ENCODE measurements around the gene RNMT. TPM values are rescaled to one million over a fixed set of nuclear protein-coding genes. Genes with fewer than 3 reads are reported as not detected.

Gene RNMT
- polyA plus RNA-seq, 1 donor from 2014 or later, result 29.8 TPM

GRCh38 chr18:13735681-13736080 lies 9.2 kb downstream of the RNMT start:
- Histone ChIP-seq H3F3A (ENCODE audit: insufficient read depth, low read length, poor library complexity, severe bottlenecking) (no peaks in the 10 kb centered on the region), H3K27me3 (ENCODE audit: insufficient read depth, low read depth, low read length) (no peaks in the 10 kb centered on the region), H3K4me2 (ENCODE audit: low read length) (no peak overlapping the region), H2AFZ (ENCODE audit: low read depth, low read length) (no peak overlapping the region), H3K36me3 (ENCODE audit: insufficient read depth, low read length) (no peaks in the 10 kb centered on the region), H3K9me2 (ENCODE audit: insufficient read depth, low read length) (no peaks in the 10 kb centered on the region), H3K4me3 (ENCODE audit: low read length) (no peak overlapping the region), H3K9me3 (ENCODE audit: low read length) (no peaks in the 10 kb centered on the region), H4K20me1 (ENCODE audit: insufficient read depth) (no peaks in the 10 kb centered on the region), H3K27ac (ENCODE audit: low read length) (no peak overlapping the region), H3K9ac (ENCODE audit: low read length) (no peak overlapping the region), H3K79me2 (replicated peaks; ENCODE audit: insufficient read depth, low read length) (peaks cover 2% of the 10 kb centered on the region)
- no peak for TF ChIP-seq MXI1 (conservative IDR thresholded peaks at IDR 0.05; ENCODE audit: poor library complexity, severe bottlenecking)
- TF ChIP-seq TAF1 (IDR thresholded peaks at IDR 0.05; ENCODE audit: low read depth), result no peak
- no peak for TF ChIP-seq CTCF (IDR thresholded peaks at IDR 0.05; ENCODE audit: poor library complexity, severe bottlenecking)
- TF ChIP-seq SMC3 (conservative IDR thresholded peaks at IDR 0.05; ENCODE audit: poor library complexity), result no peak
- TF ChIP-seq EP300 (conservative IDR thresholded peaks at IDR 0.05; ENCODE audit: poor library complexity, severe bottlenecking), result no peak
- no peak for TF ChIP-seq RAD21 (conservative IDR thresholded peaks at IDR 0.05)
- TF ChIP-seq EZH2 (IDR thresholded peaks at IDR 0.05; ENCODE audit: borderline replicate concordance, insufficient read depth, low read length, poor library complexity, severe bottlenecking), result no peak
- no peak for TF ChIP-seq REST (IDR thresholded peaks at IDR 0.05; ENCODE audit: borderline replicate concordance)
- no peak for TF ChIP-seq POLR2AphosphoS5 (IDR thresholded peaks at IDR 0.05)

DNA sequence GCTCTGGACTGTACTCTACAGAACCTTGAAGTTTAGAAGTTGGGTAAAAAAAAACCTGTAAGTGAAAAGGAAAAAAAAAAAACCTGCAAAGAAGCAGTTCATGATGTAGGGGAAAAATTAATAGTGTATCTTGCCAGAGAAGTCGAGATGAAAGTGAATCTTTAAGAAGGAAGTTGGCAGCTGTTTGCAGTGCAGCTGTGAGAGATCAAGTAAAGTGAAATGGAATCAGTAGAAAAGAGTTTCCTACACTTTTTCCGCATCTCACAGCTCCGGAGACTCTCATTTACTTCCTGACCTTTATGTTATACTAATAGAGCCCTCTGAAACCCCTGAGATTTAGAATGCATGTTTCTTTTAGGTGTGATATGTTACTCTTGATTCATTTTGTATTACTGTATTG lies 19.2 kb downstream of the RNMT start:
- H4K20me1 ChIP-seq (ENCODE audit: insufficient read depth), result no peaks in the 10 kb centered on the region
- no peaks in the 10 kb centered on the region for H3K27me3 ChIP-seq (ENCODE audit: insufficient read depth, low read depth, low read length)
- no peak overlapping the region for H3K4me3 ChIP-seq (ENCODE audit: low read length)
- no peak overlapping the region for H3K27ac ChIP-seq (ENCODE audit: low read length)
- no peak overlapping the region for H3K4me2 ChIP-seq (ENCODE audit: low read length)
- H3F3A ChIP-seq (ENCODE audit: insufficient read depth, low read length, poor library complexity, severe bottlenecking), result no peaks in the 10 kb centered on the region
- no peak overlapping the region for H2AFZ ChIP-seq (ENCODE audit: low read depth, low read length)
- no peaks in the 10 kb centered on the region for H3K9me2 ChIP-seq (ENCODE audit: insufficient read depth, low read length)
- H3K9me3 ChIP-seq (ENCODE audit: low read length), result no peaks in the 10 kb centered on the region
- H3K79me2 ChIP-seq (replicated peaks; ENCODE audit: insufficient read depth, low read length), result no peaks in the 10 kb centered on the region
- H3K36me3 ChIP-seq (ENCODE audit: insufficient read depth, low read length), result peaks cover 8% of the 10 kb centered on the region
- no peak overlapping the region for H3K9ac ChIP-seq (ENCODE audit: low read length)
- TF ChIP-seq RAD21 (conservative IDR thresholded peaks at IDR 0.05) (no peak), EZH2 (IDR thresholded peaks at IDR 0.05; ENCODE audit: borderline replicate concordance, insufficient read depth, low read length, poor library complexity, severe bottlenecking) (no peak)

DNA sequence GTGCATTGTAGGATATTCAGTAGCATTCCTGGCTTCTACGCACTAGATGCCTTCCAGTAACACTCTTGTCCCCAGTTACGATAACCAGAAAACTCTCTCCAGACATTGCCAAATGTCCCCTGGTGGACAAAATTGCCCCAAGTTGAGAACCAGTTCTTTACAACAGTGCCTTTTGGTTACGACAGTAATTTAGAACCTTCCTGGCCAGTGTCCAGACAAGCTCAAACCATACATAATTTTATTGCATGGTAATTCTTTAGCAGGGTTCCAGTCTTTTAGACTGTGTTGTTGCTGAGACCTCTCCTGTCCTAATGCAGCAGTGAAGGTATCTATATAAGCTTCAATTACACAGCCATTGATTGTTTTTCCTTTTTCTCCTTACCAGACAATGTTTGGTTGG lies 20.2 kb downstream of the RNMT start:
- Histone ChIP-seq H3K27me3 (ENCODE audit: insufficient read depth, low read depth, low read length) (no peaks in the 10 kb centered on the region), H3K36me3 (ENCODE audit: insufficient read depth, low read length) (peaks cover 8% of the 10 kb centered on the region), H2AFZ (ENCODE audit: low read depth, low read length) (no peak overlapping the region), H4K20me1 (ENCODE audit: insufficient read depth) (no peaks in the 10 kb centered on the region), H3K4me3 (ENCODE audit: low read length) (no peak overlapping the region), H3K9me3 (ENCODE audit: low read length) (no peaks in the 10 kb centered on the region), H3K9ac (ENCODE audit: low read length) (no peak overlapping the region), H3K27ac (ENCODE audit: low read length) (no peak overlapping the region), H3K79me2 (replicated peaks; ENCODE audit: insufficient read depth, low read length) (no peaks in the 10 kb centered on the region), H3K4me2 (ENCODE audit: low read length) (no peak overlapping the region), H3K9me2 (ENCODE audit: insufficient read depth, low read length) (no peaks in the 10 kb centered on the region), H3F3A (ENCODE audit: insufficient read depth, low read length, poor library complexity, severe bottlenecking) (no peaks in the 10 kb centered on the region)
- TF ChIP-seq MXI1 (conservative IDR thresholded peaks at IDR 0.05; ENCODE audit: poor library complexity, severe bottlenecking) (no peak), EP300 (conservative IDR thresholded peaks at IDR 0.05; ENCODE audit: poor library complexity, severe bottlenecking) (no peak), TAF1 (IDR thresholded peaks at IDR 0.05; ENCODE audit: low read depth) (no peak), CTCF (IDR thresholded peaks at IDR 0.05; ENCODE audit: poor library complexity, severe bottlenecking) (no peak), RAD21 (conservative IDR thresholded peaks at IDR 0.05) (no peak), SMC3 (conservative IDR thresholded peaks at IDR 0.05; ENCODE audit: poor library complexity) (no peak), EZH2 (IDR thresholded peaks at IDR 0.05; ENCODE audit: borderline replicate concordance, insufficient read depth, low read length, poor library complexity, severe bottlenecking) (no peak), POLR2AphosphoS5 (IDR thresholded peaks at IDR 0.05) (no peak), REST (IDR thresholded peaks at IDR 0.05; ENCODE audit: borderline replicate concordance) (no peak)
